K562 (cell line): Measurements from ENCODE around the gene DPP10. TPM values are rescaled to one million over a fixed set of nuclear protein-coding genes. Genes with fewer than 3 reads are reported as not detected.

Experiments used
- ATAC-seq: fragments of 200-7000 bp; cut with Tn5 transposase; 3 replicates; pipeline ENCODE4 v1.9.1; 2020; ENCODE audit warnings: moderate library complexity
- BruUV-seq: library from RNA; stranded (reverse); fragments of 400-500 nt; replicated peaks from 2 replicates; lab custom pipeline; 2021; lab: Mats Ljungman, UMichigan
- CTCF ChIA-PET: fragments of 300-600 bp; formaldehyde crosslinking; extraction: SDS; loops from one replicate; lab custom pipeline; 2021; ENCODE audit warnings: low intra/inter-chr PET ratio; lab: Yijun Ruan, JAX
- POLR2A ChIA-PET: fragments of 300-600, 350-650 bp; sonication (Branson Sonifier 250); formaldehyde crosslinking; extraction: SDS; loops from one replicate; lab custom pipeline; 2021; ENCODE audit warnings: antibody characterized with exemption, inconsistent platforms; lab: Yijun Ruan, JAX
- DNase-seq, 4 experiments: peaks; one replicate each; pipeline versions ENCODE4 v3.0.0 to v3.0.0-alpha.2; 2011 to 2018; ENCODE audit warnings: low spot score in 3 of 4, mixed read lengths in 3 of 4; ENCODE audit errors: extremely low read depth in 1 of 4
- FAIRE-seq: peaks from 2 replicates; lab custom pipeline; 2011; peaks lifted over from hg19 to GRCh38; lab: Jason Lieb, UNC
- H2AFZ ChIP-seq: 2 replicates; pipeline ENCODE4 v1.6.0; 2011; ENCODE audit warnings: low read depth, low read length, control low read depth, inconsistent platforms
- H3K27ac ChIP-seq: fragments of 200-600 bp; 3 replicates; pipeline ENCODE4 v1.8.0; 2011; ENCODE audit warnings: low read depth, mild to moderate bottlenecking, control low read depth, inconsistent platforms, low read length, moderate library complexity, mixed read lengths; ENCODE audit errors: extremely low read depth
- H3K27me3 ChIP-seq, 2 experiments: fragments of 300-600 bp in 1 of 2; 2 replicates in 1 of 2; 3 replicates in 1 of 2; pipeline versions ENCODE4 v1.6.0 to v1.8.0; 2011; ENCODE audit warnings: inconsistent platforms in 2 of 2, low read length in 2 of 2, mild to moderate bottlenecking in 1 of 2, mixed read lengths in 1 of 2, moderate library complexity in 1 of 2; ENCODE audit not compliant: control insufficient read depth in 2 of 2, insufficient read depth in 2 of 2
- H3K36me3 ChIP-seq: fragments of 300-600 bp; 3 replicates; pipeline ENCODE4 v1.8.0; 2011; ENCODE audit warnings: mild to moderate bottlenecking, low read length, inconsistent platforms; ENCODE audit not compliant: control insufficient read depth, insufficient read depth
- H3K4me1 ChIP-seq, 2 experiments: fragments of 200-600 bp in 1 of 2; replicated peaks in 1 of 2; 2 replicates in 1 of 2; 3 replicates in 1 of 2; pipeline versions ENCODE4 v1.5.1 to v1.8.0; 2011; ENCODE audit warnings: inconsistent platforms in 2 of 2, low read length in 2 of 2, mild to moderate bottlenecking in 1 of 2, mixed read lengths in 1 of 2, moderate library complexity in 1 of 2; ENCODE audit not compliant: control insufficient read depth in 2 of 2, insufficient read depth in 2 of 2
- H3K4me2 ChIP-seq: 2 replicates; pipeline ENCODE4 v1.6.1; 2011; ENCODE audit warnings: low read length, control low read depth, inconsistent platforms, mixed read lengths; ENCODE audit not compliant: insufficient read depth
- H3K4me3 ChIP-seq: fragments of 200-600 bp; sonication (generic), shearing (Covaris generic); 2 replicates; pipeline ENCODE4 v1.5.1; 2016; ENCODE audit warnings: control low read depth, inconsistent platforms
- H3K79me2 ChIP-seq: fragments of 200-600 bp; 3 replicates; pipeline ENCODE4 v1.8.0; 2011; ENCODE audit warnings: low read length, inconsistent platforms; ENCODE audit not compliant: control insufficient read depth, insufficient read depth
- H3K9ac ChIP-seq, 2 experiments: 2 replicates each; pipeline versions ENCODE4 v1.6.0 to v1.6.1; 2011; ENCODE audit warnings: low read depth in 2 of 2, low read length in 2 of 2, control low read depth in 1 of 2, inconsistent platforms in 1 of 2, mild to moderate bottlenecking in 1 of 2, mixed read lengths in 1 of 2; ENCODE audit not compliant: insufficient read depth in 1 of 2
- H3K9me1 ChIP-seq: one replicate; pipeline ENCODE4 v1.6.0; 2011; ENCODE audit warnings: inconsistent platforms, mild to moderate bottlenecking, low read length, moderate library complexity; ENCODE audit not compliant: control insufficient read depth, insufficient read depth
- H3K9me3 ChIP-seq: replicated peaks from 2 replicates; pipeline ENCODE4 v1.5.1; 2011; ENCODE audit warnings: low read depth, low read length, inconsistent platforms; ENCODE audit not compliant: control insufficient read depth, insufficient read depth
- H4K20me1 ChIP-seq: replicated peaks from 2 replicates; pipeline ENCODE4 v1.6.1; 2011; ENCODE audit warnings: low read length, inconsistent platforms, mixed read lengths; ENCODE audit not compliant: control insufficient read depth, insufficient read depth
- C11orf30 ChIP-seq: fragments of 450-650 bp; IDR thresholded peaks from 2 replicates; pipeline ENCODE4 v1.6.1; 2016; ENCODE audit warnings: low read depth, mild to moderate bottlenecking
- DIDO1 ChIP-seq: fragments of 450-650 bp; IDR thresholded peaks from 2 replicates; pipeline ENCODE4 v1.6.1; 2016; ENCODE audit warnings: low read depth, missing biosample characterization, missing genetic modification characterization
- MAFF ChIP-seq: IDR thresholded peaks from 2 replicates; pipeline ENCODE4 v1.6.1; 2012; ENCODE audit warnings: low read length, improper control_type of control experiment
- MAFG ChIP-seq: fragments of 450-650 bp; conservative IDR thresholded peaks from 2 replicates; pipeline ENCODE4 v1.6.1; 2016; ENCODE audit warnings: missing genetic modification characterization, missing compliant biosample characterization
- NR2C1 ChIP-seq, 2 experiments: fragments of 450-650 bp; IDR thresholded peaks; 2 replicates each; pipeline ENCODE4 v1.6.1; 2017; ENCODE audit warnings: mild to moderate bottlenecking in 2 of 2, antibody characterized with exemption in 1 of 2, inconsistent platforms in 1 of 2, missing compliant biosample characterization in 1 of 2, missing genetic modification characterization in 1 of 2
- SOX6 ChIP-seq: fragments of 450-650 bp; IDR thresholded peaks from 2 replicates; pipeline ENCODE4 v1.6.1; 2014; ENCODE audit warnings: mild to moderate bottlenecking
- U2AF1 ChIP-seq: fragments of 200-400 bp; formaldehyde crosslinking; optimal IDR thresholded peaks from 2 replicates; pipeline ENCODE3; 2017; ENCODE audit warnings: mild to moderate bottlenecking, low read depth, low read length, moderate library complexity
- U2AF2 ChIP-seq: fragments of 200-400 bp; formaldehyde crosslinking; optimal IDR thresholded peaks from 2 replicates; pipeline ENCODE3; 2017; ENCODE audit warnings: low read depth, mild to moderate bottlenecking, low read length
- ZNF134 ChIP-seq: fragments of 250-450 bp; sonication (Bioruptor Pico); conservative IDR thresholded peaks from 2 replicates; pipeline ENCODE4 v1.4.0; 2020
- ZNF316 ChIP-seq: fragments of 450-650 bp; IDR thresholded peaks from 2 replicates; pipeline ENCODE4 v1.6.1; 2016
- ZNF707 ChIP-seq: fragments of 250-450 bp; sonication (Bioruptor Pico); conservative IDR thresholded peaks from 2 replicates; pipeline ENCODE4 v1.8.0; 2022; ENCODE audit warnings: inconsistent platforms, mild to moderate bottlenecking, moderate library complexity
- WGBS: fragments of 100-300 bp; shearing (Covaris generic); methylation state at CpG from one replicate; pipeline ENCODE4 v1.1.6; 2016; ENCODE audit warnings: low coverage, mixed read lengths; ENCODE audit not compliant: insufficient coverage; ENCODE audit errors: missing lambda C conversion rate; 5-methylcytosine and 5-hydroxymethylcytosine counted together
- in situ Hi-C: fragments of 300-500 bp; cut with MboI; formaldehyde crosslinking; loops from 4 replicates; pipeline ENCODE4 v1.15.0; 2018; ENCODE audit warnings: inconsistent platforms, mixed read lengths
- intact Hi-C: fragments of 100-400 bp; cut with micrococcal nuclease; formaldehyde crosslinking; loops from 2 replicates; pipeline ENCODE4 v1.14.2; 2022
- polyA plus RNA-seq, 8 experiments: library from polyadenylated mRNA; depleted of rRNA in 4 of 8; stranded (reverse) in 5 of 8; unstranded in 3 of 8; fragments of >200 nt; fragmentation: Nextera tagmentation in 2 of 8; fragmentation: Illumina TruSeq in 1 of 8; extraction: Ambion mirVana in 2 of 8; extraction: Trizol in 1 of 8; gene quantifications; 2 replicates each; pipeline versions ENCODE4 v1.2.1 to v1.2.3, GENCODE V29; 2011 to 2014; ENCODE audit warnings: inconsistent platforms in 1 of 8, missing spikeins in 1 of 8
- total RNA-seq, 7 experiments: library from RNA; depleted of rRNA in 6 of 7; stranded (reverse); fragments of >200 nt in 6 of 7; fragmentation: Illumina TruSeq in 2 of 7; extraction: Trizol in 2 of 7; gene quantifications; 2 replicates each; pipeline versions ENCODE4 v1.2.1 to v1.2.3, GENCODE V29; 2011 to 2021; ENCODE audit warnings: low replicate concordance in 1 of 7
- TF ChIP-seq, protein P1 (sequence below): fragments of 250-450 bp; sonication (Bioruptor Pico); IDR thresholded peaks from 2 replicates; pipeline ENCODE4 v1.5.0; 2021

The DPP10 gene
- total and polyA plus RNA-seq, 9 of the 15 experiments (the other 6 are each of a cell fraction or from before 2014, with no cell fraction given): not detected

DNA sequence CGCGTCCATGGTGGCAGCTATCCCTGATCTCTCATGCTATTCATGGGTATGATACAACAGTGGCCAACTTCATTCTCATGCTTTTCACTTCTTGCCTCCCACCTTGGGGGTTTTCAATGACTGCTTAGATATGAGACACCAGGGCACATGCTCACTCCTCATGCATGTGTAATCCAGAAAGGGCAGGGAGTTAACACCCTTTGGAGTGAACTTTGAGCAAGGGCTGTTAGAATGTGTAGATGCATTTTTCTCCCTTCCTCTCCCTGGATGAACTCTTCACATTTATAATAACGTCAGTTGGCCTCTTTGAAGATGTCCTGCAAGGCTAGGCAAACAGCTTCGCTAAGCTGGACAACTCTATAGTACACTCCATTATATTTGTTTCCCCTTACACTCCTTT, 56.7 kb downstream of the DPP10 start:
- Histone ChIP-seq H3K36me3 (no peaks in the 10 kb centered on the region), H3K9me1 (no peaks in the 10 kb centered on the region), H3K9ac (no peak overlapping the region), H3K79me2 (no peaks in the 10 kb centered on the region), H3K4me2 (no peak overlapping the region), H4K20me1 (no peaks in the 10 kb centered on the region)
- POLR2A ChIA-PET: no interaction called here
- intact Hi-C loops: no loop called here
- no TSS peak for BruUV-seq
- ATAC-seq: no peak
- no peak for TF ChIP-seq ZNF707
- TF ChIP-seq DIDO1: no peak
- no peak for TF ChIP-seq NR2C1 (IDR thresholded peaks at IDR 0.05)
- TF ChIP-seq NR2C1 (tag; IDR thresholded peaks at IDR 0.05): no peak
- no peak for TF ChIP-seq U2AF2
- TF ChIP-seq, all 486 proteins: peak for 0
- DNase-seq (no peak), FAIRE-seq (no peak)
- 1% methylated on average over 4 of the region's 4 CpGs for WGBS
- no peaks in the 10 kb centered on the region for H3K4me1 ChIP-seq
- in situ Hi-C loops: no loop called here
- no peak overlapping the region for H3K4me3 ChIP-seq
- no peak overlapping the region for H3K27ac ChIP-seq
- H3K27me3 ChIP-seq: no peaks in the 10 kb centered on the region
- CTCF ChIA-PET: no interaction called here
- no peak overlapping the region for H2AFZ ChIP-seq
- H3K9me3 ChIP-seq: no peaks in the 10 kb centered on the region

DNA sequence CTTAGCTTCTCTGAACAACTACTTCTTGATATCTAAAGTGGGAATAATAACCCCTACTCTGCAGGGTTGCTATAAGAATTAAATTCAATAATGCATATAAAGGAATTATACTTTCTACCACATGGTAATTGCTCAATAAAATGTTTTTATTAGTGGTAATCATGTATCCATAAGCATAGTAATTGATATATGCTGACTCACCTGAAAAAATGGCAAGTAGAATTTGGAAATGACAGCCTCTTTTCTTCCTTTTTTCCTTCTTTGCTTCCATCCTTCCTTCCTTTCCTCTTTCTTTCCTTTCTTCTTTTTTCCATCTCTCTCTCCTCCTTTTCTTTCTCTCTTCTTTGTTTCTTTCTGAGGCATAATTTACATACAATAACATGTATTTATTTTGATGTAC, 65.3 kb downstream of the DPP10 start:
- H3K9ac ChIP-seq: no peak overlapping the region
- H3K4me3 ChIP-seq: no peak overlapping the region
- H2AFZ ChIP-seq: no peak overlapping the region
- FAIRE-seq (no peak), ATAC-seq (no peak)
- no peak overlapping the region for H3K4me2 ChIP-seq
- ChIA-PET CTCF (no interaction called here), POLR2A (no interaction called here)
- H3K9me1 ChIP-seq: no peaks in the 10 kb centered on the region
- H3K27me3 ChIP-seq: no peaks in the 10 kb centered on the region
- H4K20me1 ChIP-seq: no peaks in the 10 kb centered on the region
- BruUV-seq: no TSS peak
- H3K79me2 ChIP-seq: no peaks in the 10 kb centered on the region
- no peaks in the 10 kb centered on the region for H3K4me1 ChIP-seq
- in situ Hi-C loops: no loop called here
- TF ChIP-seq C11orf30 (peak; percentile 39; the same call in 1 of the 2 replicates), ZNF316 (peak; percentile 72), SOX6 (no peak), MAFG (tag) (0 out of 2 replicates have a peak, but pooled peaks have one; percentile 47), ZNF134 (CRISPR knock-in tag) (no peak), MAFF (peak; percentile 14; the same call in 1 of the 2 replicates), U2AF1 (no peak)
- TF ChIP-seq, protein P1, sequence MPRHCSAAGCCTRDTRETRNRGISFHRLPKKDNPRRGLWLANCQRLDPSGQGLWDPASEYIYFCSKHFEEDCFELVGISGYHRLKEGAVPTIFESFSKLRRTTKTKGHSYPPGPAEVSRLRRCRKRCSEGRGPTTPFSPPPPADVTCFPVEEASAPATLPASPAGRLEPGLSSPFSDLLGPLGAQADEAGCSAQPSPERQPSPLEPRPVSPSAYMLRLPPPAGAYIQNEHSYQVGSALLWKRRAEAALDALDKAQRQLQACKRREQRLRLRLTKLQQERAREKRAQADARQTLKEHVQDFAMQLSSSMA: no peak
- TF ChIP-seq, all 486 proteins: peak for 4
- no peak overlapping the region for H3K27ac ChIP-seq
- DNase-seq: no peak
- no peaks in the 10 kb centered on the region for H3K36me3 ChIP-seq
- intact Hi-C loops: no loop called here
- no peaks in the 10 kb centered on the region for H3K9me3 ChIP-seq
